Body of pancreas (tissue), 4 donors: ENCODE data around the gene MAL. TPM values are rescaled to one million over a fixed set of nuclear protein-coding genes. Genes with fewer than 3 reads are reported as not detected.

Experiments
- ATAC-seq: fragments of 150-250 bp; one replicate; pipeline ENCODE4 v1.9.1; 2016
- DNase-seq, 4 donors: peaks; one replicate each; pipeline ENCODE4 v3.0.0-alpha.2; 2019
- H3K27ac ChIP-seq, 4 donors: fragments of 200-600 bp; sonication (generic); 1 replicate in 3 of 4; 2 replicates in 1 of 4; pipeline versions ENCODE4 v1.5.1 to v1.6.1; 2016 to 2019; ENCODE audit warnings: mild to moderate bottlenecking in 1 of 4, mixed read lengths in 1 of 4, moderate library complexity in 1 of 4
- H3K27me3 ChIP-seq, 2 donors: fragments of 200-600 bp; sonication (generic); one replicate each; pipeline ENCODE4 v1.6.0; 2016; ENCODE audit warnings: mild to moderate bottlenecking in 1 of 2
- H3K36me3 ChIP-seq, 2 donors: fragments of 200-600 bp; sonication (generic); replicated peaks in 1 of 2; 2 replicates each; pipeline ENCODE4 v1.5.1; 2016; ENCODE audit warnings: low read depth in 2 of 2; ENCODE audit not compliant: insufficient read depth in 1 of 2
- H3K4me1 ChIP-seq: fragments of 200-600 bp; sonication (generic); one replicate; pipeline ENCODE4 v1.6.0; 2016
- H3K4me3 ChIP-seq, 2 donors: fragments of 200-600 bp; sonication (generic); 1 replicate in 1 of 2; 2 replicates in 1 of 2; pipeline ENCODE4 v1.5.1; 2016 to 2019
- H3K9me3 ChIP-seq, 3 donors: fragments of 200-600 bp; sonication (generic); 1 replicate in 2 of 3; 2 replicates in 1 of 3; pipeline ENCODE4 v1.5.1; 2016
- CTCF ChIP-seq, 7 experiments: fragments of 450-650 bp in 4 of 7; fragments of 200-600 bp in 3 of 7; sonication (generic) in 3 of 7; IDR thresholded peaks; one replicate each; pipeline ENCODE4 v1.5.1; 2016 to 2019; ENCODE audit warnings: antibody characterized with exemption in 7 of 7
- POLR2A ChIP-seq, 3 donors: fragments of 450-650 bp; IDR thresholded peaks; one replicate each; pipeline ENCODE4 v1.6.1; 2016; ENCODE audit warnings: antibody characterized with exemption in 3 of 3, mild to moderate bottlenecking in 2 of 3
- WGBS, 2 donors: methylation state at CpG; one replicate each; pipeline ENCODE4 v1.1.5; 2017; 5-methylcytosine and 5-hydroxymethylcytosine counted together
- intact Hi-C: fragments of 100-400 bp; cut with DNase I; formaldehyde crosslinking; loops from one replicate; pipeline ENCODE4 v1.15.1; 2023
- total RNA-seq, 2 donors: library from RNA; depleted of rRNA; stranded (reverse); fragments of >200 nt; gene quantifications; one replicate each; pipeline ENCODE4 v1.1.0, GENCODE V29; 2016

MAL gene
- total RNA-seq, 2 donors from 2014 or later: not detected

- no peaks in the 10 kb centered on the region for H3K9me3 ChIP-seq
- H3K27ac ChIP-seq: no peak overlapping the region
- H3K4me3 ChIP-seq: no peak overlapping the region
- no peaks in the 10 kb centered on the region for H3K4me1 ChIP-seq
- no peak for ATAC-seq
- 30 to 49% methylated on average over 3 of the region's 3 CpGs for WGBS, 2 donors
- H3K36me3 ChIP-seq: no peaks in the 10 kb centered on the region
- no peaks in the 10 kb centered on the region for H3K27me3 ChIP-seq
- no peak for TF ChIP-seq POLR2A (IDR thresholded peaks at IDR 0.05)
- no peak for TF ChIP-seq CTCF (IDR thresholded peaks at IDR 0.05)
- intact Hi-C loops: no loop called here
- DNase-seq: no peak
Measured at GRCh38 chr2:95032341-95032740, 6.8 kb downstream of the MAL start.

- TF ChIP-seq CTCF (IDR thresholded peaks at IDR 0.05): no peak
- TF ChIP-seq POLR2A (IDR thresholded peaks at IDR 0.05): no peak
- H3K4me1 ChIP-seq: no peaks in the 10 kb centered on the region
- ATAC-seq (no peak), DNase-seq (no peak)
- H3K27ac ChIP-seq: no peak overlapping the region
- no peaks in the 10 kb centered on the region for H3K36me3 ChIP-seq
- no peaks in the 10 kb centered on the region for H3K9me3 ChIP-seq
- H3K4me3 ChIP-seq: no peak overlapping the region
- WGBS, 2 donors: 47 to 61% methylated on average over 15 to 16 of the region's 16 CpGs
- intact Hi-C loops: no loop called here
- H3K27me3 ChIP-seq: no peaks in the 10 kb centered on the region
Measured at GRCh38 chr2:95032868-95033603, 7.5 kb downstream of the MAL start.

GRCh38 chr2:95034221-95034620 lies 8.7 kb downstream of the MAL start:
- Histone ChIP-seq H3K27me3 (no peaks in the 10 kb centered on the region), H3K9me3 (no peaks in the 10 kb centered on the region), H3K4me3 (no peak overlapping the region), H3K36me3 (no peaks in the 10 kb centered on the region), H3K4me1 (no peaks in the 10 kb centered on the region), H3K27ac (no peak overlapping the region)
- intact Hi-C loops: no loop called here
- no peak for TF ChIP-seq CTCF (IDR thresholded peaks at IDR 0.05)
- no peak for TF ChIP-seq POLR2A (IDR thresholded peaks at IDR 0.05)
- ATAC-seq: no peak
- DNase-seq: no peak
- 54 to 57% methylated on average over 4 of the region's 4 CpGs for WGBS, 2 donors

- Histone ChIP-seq H3K27me3 (no peaks in the 10 kb centered on the region), H3K4me3 (no peak overlapping the region), H3K36me3 (no peaks in the 10 kb centered on the region), H3K27ac (no peak overlapping the region), H3K9me3 (no peaks in the 10 kb centered on the region), H3K4me1 (no peaks in the 10 kb centered on the region)
- no peak for ATAC-seq
- DNase-seq: no peak
- WGBS, 2 donors: 48 to 57% methylated on average over 7 of the region's 7 CpGs
- TF ChIP-seq CTCF (IDR thresholded peaks at IDR 0.05): no peak
- no peak for TF ChIP-seq POLR2A (IDR thresholded peaks at IDR 0.05)
- intact Hi-C loops: no loop called here
Measured at GRCh38 chr2:95034818-95035217, 9.3 kb downstream of the MAL start.
